Measurements from ENCODE around the gene ZNF324. TPM values are rescaled to one million over a fixed set of nuclear protein-coding genes. Genes with fewer than 3 reads are reported as not detected.
A peak's percentile ranks its signal among the peaks of the same experiment; 100 is the strongest.

ZNF324 gene
- total RNA-seq (2021) (5.9 and 8.1 TPM in 2 replicates), Bru-seq, nascent RNA (percentile 48 among the genes with signal in this experiment), BruChase-seq, experiment 1, labeled RNA remaining after a 2-hour chase (percentile 63 among the genes with signal in this experiment), BruChase-seq, experiment 2, labeled RNA remaining after a 6-hour chase (percentile 62 among the genes with signal in this experiment)
- long read RNA-seq, transcript ZNF324-201 (4 exons, 3,000 nt): major isoform, 5 of 14 reads
- long read RNA-seq, partial matches to known transcripts: 0 of 14 reads
- long read RNA-seq, other reads (novel, unspliced or antisense): 9 of 14 reads

DNA sequence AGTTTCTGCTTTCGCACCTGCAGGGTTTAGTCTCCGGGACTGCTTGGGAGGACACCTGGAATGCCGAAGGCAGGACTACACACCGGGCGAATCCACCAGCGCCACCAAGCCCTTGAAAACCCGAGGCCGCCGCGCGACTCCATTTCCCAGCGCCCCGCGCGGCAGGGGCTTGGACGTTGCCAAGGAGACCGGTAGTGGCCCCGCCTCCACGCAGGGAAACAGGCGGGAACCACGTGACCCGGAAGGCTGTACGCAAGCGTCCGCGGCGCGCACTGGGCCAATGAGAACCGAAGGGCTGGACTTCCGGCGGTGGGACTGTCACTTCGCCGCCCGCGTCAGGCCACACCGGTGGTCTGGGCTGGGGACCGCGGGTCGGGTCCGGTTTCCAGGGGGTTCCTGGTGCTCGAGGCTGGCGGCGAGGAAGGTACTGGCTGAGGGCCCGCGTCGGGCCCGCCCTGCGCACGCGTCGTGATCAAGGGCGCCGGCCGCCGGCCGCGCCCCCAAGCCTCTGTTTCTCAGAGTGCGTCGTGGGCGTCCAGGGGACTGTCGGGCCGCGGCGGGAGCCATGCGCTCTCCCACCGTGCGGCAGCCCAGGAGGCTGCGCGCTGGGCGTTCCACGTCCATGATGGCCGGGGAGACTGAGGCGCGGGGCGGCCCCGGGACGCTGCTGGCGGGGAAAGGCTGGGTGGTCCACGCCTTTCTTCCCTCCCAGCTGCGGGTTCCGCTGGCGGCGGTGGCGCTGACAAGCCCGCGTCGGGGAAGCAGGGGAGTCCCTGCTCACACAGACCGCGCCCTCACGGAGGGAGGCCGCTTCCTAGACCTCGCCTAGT, at the start of gene ZNF324:
ZNF324 (plus strand) TSS at position 321 of the 830 bp plus-strand sequence. CDS start 2,106 bp downstream, outside the sequence.
- BruUV-seq (replicated peaks): TSS peak; percentile 48
- Histone ChIP-seq H3K4me2 (peak within 1 kb of the TSS; percentile 84), H4K20me1 (ENCODE audit: insufficient read depth) (0 out of 2 replicates have a peak, but pooled peaks cover 10% of the 10 kb centered on the region), H2AFZ (peak within 1 kb of the TSS; percentile 77), H3K27ac (no peak within 1 kb of the TSS), H3F3A (ENCODE audit: insufficient read depth, low read depth) (no peaks in the 10 kb centered on the region), H3K36me3 (ENCODE audit: low read depth) (no peaks in the 10 kb centered on the region), H3K9me3 (ENCODE audit: insufficient read depth, low read depth) (no peaks in the 10 kb centered on the region), H3K9me2 (ENCODE audit: insufficient read depth) (no peaks in the 10 kb centered on the region), H3K4me1 (replicated peaks; ENCODE audit: insufficient read depth) (no peaks in the 10 kb centered on the region), H3K79me2 (ENCODE audit: low read depth) (peaks cover 11% of the 10 kb centered on the region; the same call in 1 of the 2 replicates), H3K27me3 (ENCODE audit: insufficient read depth, low read depth) (no peaks in the 10 kb centered on the region), H3K4me3 (peak within 1 kb of the TSS; percentile 68)
- intact Hi-C loops (cut with micrococcal nuclease; ENCODE audit: unreplicated experiment): loop anchor here (2.0 to 5.0 kb wide), 2 partner anchors 58 to 105 kb away; partner anchors contain the start of genes ZNF497 and ZNF584
- CTCF ChIA-PET: no interaction called here
- peak; percentile 85 to 96 for DNase-seq
- TF ChIP-seq CTCF (conservative IDR thresholded peaks at IDR 0.05) (no peak), EZH2 (IDR thresholded peaks at IDR 0.05; ENCODE audit: low read depth) (no peak)
- POLR2A ChIA-PET (ENCODE audit: unreplicated experiment): interaction anchor here (1.2 kb wide), 1 partner anchor 15 kb away, joined by 10 read pairs; no protein-coding TSS in a partner anchor

DNA sequence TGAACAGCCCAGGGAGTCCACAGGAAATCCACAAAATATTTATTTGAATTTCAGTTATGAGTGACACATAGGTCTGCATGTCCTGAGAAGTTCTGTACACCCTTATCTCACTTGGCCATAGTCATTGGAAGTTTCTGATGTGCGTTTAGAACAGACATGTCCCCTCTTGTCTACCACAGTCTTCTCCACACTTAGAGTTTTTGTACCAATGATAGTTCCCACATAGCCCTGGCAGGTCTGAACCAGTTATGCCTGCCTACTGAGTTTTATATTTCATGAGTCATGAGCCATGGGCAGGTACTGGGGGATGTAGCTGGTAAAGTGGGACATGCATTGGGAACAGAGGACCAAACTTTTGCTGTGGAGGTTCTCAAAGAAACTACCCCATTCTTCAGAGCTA, 38.3 kb upstream of the ZNF324 start:
- BruUV-seq (replicated peaks): no TSS peak
- H3K4me2 ChIP-seq: no peak overlapping the region
- ChIA-PET POLR2A (ENCODE audit: unreplicated experiment) (no interaction called here), CTCF (no interaction called here)
- no peak overlapping the region for H3K4me3 ChIP-seq
- no peaks in the 10 kb centered on the region for H3F3A ChIP-seq (ENCODE audit: insufficient read depth, low read depth)
- TF ChIP-seq CTCF (conservative IDR thresholded peaks at IDR 0.05) (no peak), EZH2 (IDR thresholded peaks at IDR 0.05; ENCODE audit: low read depth) (no peak)
- H2AFZ ChIP-seq: no peak overlapping the region
- H3K27me3 ChIP-seq (ENCODE audit: insufficient read depth, low read depth): no peaks in the 10 kb centered on the region
- no peaks in the 10 kb centered on the region for H3K9me2 ChIP-seq (ENCODE audit: insufficient read depth)
- no peaks in the 10 kb centered on the region for H4K20me1 ChIP-seq (ENCODE audit: insufficient read depth)
- H3K27ac ChIP-seq: no peak overlapping the region
- no peaks in the 10 kb centered on the region for H3K4me1 ChIP-seq (replicated peaks; ENCODE audit: insufficient read depth)
- intact Hi-C loops (cut with micrococcal nuclease; ENCODE audit: unreplicated experiment): no loop called here
- DNase-seq: no peak
- H3K36me3 ChIP-seq (ENCODE audit: low read depth): no peaks in the 10 kb centered on the region
- peaks cover 9% of the 10 kb centered on the region; the same call in 1 of the 2 replicates for H3K9me3 ChIP-seq (ENCODE audit: insufficient read depth, low read depth)
- no peaks in the 10 kb centered on the region for H3K79me2 ChIP-seq (ENCODE audit: low read depth)

DNA sequence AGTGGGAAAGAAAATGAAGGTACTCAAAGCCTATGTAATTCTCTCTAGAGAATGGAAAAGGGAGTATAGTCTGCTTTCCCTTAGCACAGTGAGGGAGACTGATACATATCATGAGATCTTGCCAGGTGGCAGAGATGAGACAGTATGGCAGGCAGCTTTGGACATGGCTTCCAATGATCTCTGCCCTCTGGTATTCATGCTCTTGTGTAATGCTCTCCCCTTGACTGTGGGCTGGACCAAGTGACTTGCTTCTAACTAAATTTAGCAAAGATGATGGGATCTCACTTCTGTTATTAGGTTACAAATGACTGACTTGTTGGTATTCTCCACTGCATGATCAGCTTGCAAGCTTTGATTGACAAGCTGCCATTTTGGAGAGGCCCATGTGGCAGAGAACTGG, 37.1 kb upstream of the ZNF324 start:
- Histone ChIP-seq H4K20me1 (ENCODE audit: insufficient read depth) (no peaks in the 10 kb centered on the region), H3F3A (ENCODE audit: insufficient read depth, low read depth) (no peaks in the 10 kb centered on the region), H3K9me3 (ENCODE audit: insufficient read depth, low read depth) (peaks cover 10% of the 10 kb centered on the region; the same call in 1 of the 2 replicates), H3K36me3 (ENCODE audit: low read depth) (no peaks in the 10 kb centered on the region), H3K79me2 (ENCODE audit: low read depth) (no peaks in the 10 kb centered on the region), H3K4me3 (no peak overlapping the region), H2AFZ (no peak overlapping the region), H3K4me2 (no peak overlapping the region), H3K27ac (no peak overlapping the region), H3K27me3 (ENCODE audit: insufficient read depth, low read depth) (no peaks in the 10 kb centered on the region), H3K4me1 (replicated peaks; ENCODE audit: insufficient read depth) (no peaks in the 10 kb centered on the region), H3K9me2 (ENCODE audit: insufficient read depth) (no peaks in the 10 kb centered on the region)
- BruUV-seq (replicated peaks): no TSS peak
- intact Hi-C loops (cut with micrococcal nuclease; ENCODE audit: unreplicated experiment): no loop called here
- DNase-seq: no peak
- POLR2A ChIA-PET (ENCODE audit: unreplicated experiment): no interaction called here
- TF ChIP-seq CTCF (conservative IDR thresholded peaks at IDR 0.05): no peak
- TF ChIP-seq EZH2 (IDR thresholded peaks at IDR 0.05; ENCODE audit: low read depth): no peak
- CTCF ChIA-PET: no interaction called here

Data from PC-9 (cell line).